ENCODE measurements around the gene SAMD4A. TPM values are rescaled to one million over a fixed set of nuclear protein-coding genes. Genes with fewer than 3 reads are reported as not detected.

SAMD4A gene
- total RNA-seq, 1 experiment from 2014 or later: 26.5 TPM

- no TSS peak for BruUV-seq (replicated peaks)
- Histone ChIP-seq H3K27ac (ENCODE audit: low read depth, low read length, poor library complexity, severe bottlenecking) (no peak overlapping the region), H3K36me3 (ENCODE audit: insufficient read depth, low read length, poor library complexity, severe bottlenecking) (no peaks in the 10 kb centered on the region), H3K4me1 (ENCODE audit: insufficient read depth, low read length, poor library complexity, severe bottlenecking) (no peaks in the 10 kb centered on the region), H3K27me3 (replicated peaks; ENCODE audit: insufficient read depth, low read depth, low read length, poor library complexity) (no peaks in the 10 kb centered on the region), H3K4me3 (ENCODE audit: low read depth, low read length, poor library complexity, severe bottlenecking) (no peak overlapping the region), H3K9me3 (ENCODE audit: low read depth, low read length, poor library complexity, severe bottlenecking) (no peaks in the 10 kb centered on the region)
- TF ChIP-seq CTCF (conservative IDR thresholded peaks at IDR 0.05; ENCODE audit: low read depth, low read length): no peak
- TF ChIP-seq EZH2 (IDR thresholded peaks at IDR 0.05; ENCODE audit: borderline replicate concordance, low read depth, low read length, poor library complexity, severe bottlenecking): no peak
- POLR2A ChIA-PET (ENCODE audit: low non-redundant PET): no interaction called here
- CTCF ChIA-PET: no interaction called here
- DNase-seq (ENCODE audit: low spot score): no peak
- intact Hi-C loops (cut with micrococcal nuclease; ENCODE audit: unreplicated experiment): no loop called here
Measured at GRCh38 chr14:54658836-54659235, 91.9 kb downstream of the SAMD4A start.

GRCh38 chr14:54659365-54659764 lies 92.4 kb downstream of the SAMD4A start:
- TF ChIP-seq EZH2 (IDR thresholded peaks at IDR 0.05; ENCODE audit: borderline replicate concordance, low read depth, low read length, poor library complexity, severe bottlenecking): no peak
- no peak for TF ChIP-seq CTCF (conservative IDR thresholded peaks at IDR 0.05; ENCODE audit: low read depth, low read length)
- no peaks in the 10 kb centered on the region for H3K27me3 ChIP-seq (replicated peaks; ENCODE audit: insufficient read depth, low read depth, low read length, poor library complexity)
- no peak overlapping the region for H3K4me3 ChIP-seq (ENCODE audit: low read depth, low read length, poor library complexity, severe bottlenecking)
- POLR2A ChIA-PET (ENCODE audit: low non-redundant PET): no interaction called here
- no peak for DNase-seq (ENCODE audit: low spot score)
- no peaks in the 10 kb centered on the region for H3K9me3 ChIP-seq (ENCODE audit: low read depth, low read length, poor library complexity, severe bottlenecking)
- no peaks in the 10 kb centered on the region for H3K36me3 ChIP-seq (ENCODE audit: insufficient read depth, low read length, poor library complexity, severe bottlenecking)
- no TSS peak for BruUV-seq (replicated peaks)
- no peak overlapping the region for H3K27ac ChIP-seq (ENCODE audit: low read depth, low read length, poor library complexity, severe bottlenecking)
- CTCF ChIA-PET: no interaction called here
- intact Hi-C loops (cut with micrococcal nuclease; ENCODE audit: unreplicated experiment): no loop called here
- H3K4me1 ChIP-seq (ENCODE audit: insufficient read depth, low read length, poor library complexity, severe bottlenecking): no peaks in the 10 kb centered on the region

GRCh38 chr14:54660604-54661111 lies 93.7 kb downstream of the SAMD4A start:
- intact Hi-C loops (cut with micrococcal nuclease; ENCODE audit: unreplicated experiment): no loop called here
- POLR2A ChIA-PET (ENCODE audit: low non-redundant PET): no interaction called here
- H3K4me1 ChIP-seq (ENCODE audit: insufficient read depth, low read length, poor library complexity, severe bottlenecking): no peaks in the 10 kb centered on the region
- no TSS peak for BruUV-seq (replicated peaks)
- H3K27me3 ChIP-seq (replicated peaks; ENCODE audit: insufficient read depth, low read depth, low read length, poor library complexity): no peaks in the 10 kb centered on the region
- no peaks in the 10 kb centered on the region for H3K36me3 ChIP-seq (ENCODE audit: insufficient read depth, low read length, poor library complexity, severe bottlenecking)
- CTCF ChIA-PET: no interaction called here
- no peak overlapping the region for H3K4me3 ChIP-seq (ENCODE audit: low read depth, low read length, poor library complexity, severe bottlenecking)
- DNase-seq (ENCODE audit: low spot score): no peak
- H3K9me3 ChIP-seq (ENCODE audit: low read depth, low read length, poor library complexity, severe bottlenecking): no peaks in the 10 kb centered on the region
- no peak overlapping the region for H3K27ac ChIP-seq (ENCODE audit: low read depth, low read length, poor library complexity, severe bottlenecking)
- TF ChIP-seq CTCF (conservative IDR thresholded peaks at IDR 0.05; ENCODE audit: low read depth, low read length) (no peak), EZH2 (IDR thresholded peaks at IDR 0.05; ENCODE audit: borderline replicate concordance, low read depth, low read length, poor library complexity, severe bottlenecking) (no peak)
